WTC11 (cell line): ENCODE measurements around the gene KIF12. TPM values are rescaled to one million over a fixed set of nuclear protein-coding genes. Genes with fewer than 3 reads are reported as not detected.

Experiments used
- ATAC-seq: fragments of 200-7000 bp; cut with Tn5 transposase; 2 replicates; pipeline ENCODE4 v1.10.0; 2021; ENCODE audit warnings: mild to moderate bottlenecking, moderate library complexity
- CTCF ChIA-PET: fragments of 300-600 bp; sonication (Branson Sonifier 250); formaldehyde crosslinking; loops from one replicate; lab custom pipeline; 2021; ENCODE audit warnings: antibody characterized with exemption; lab: Charles Lee
- POLR2A ChIA-PET: fragments of 350-600 bp; sonication (Branson Sonifier 250); formaldehyde crosslinking; loops from one replicate; lab custom pipeline; 2021; ENCODE audit warnings: antibody characterized with exemption; lab: Charles Lee
- DNase-seq: peaks from one replicate; pipeline ENCODE4 v3.0.0; 2021; ENCODE audit warnings: low spot score
- H3K27ac Mint-ChIP-seq: 2 replicates; pipeline ENCODE4 v1.8.0; 2021; ENCODE audit warnings: mixed read lengths
- H3K27me3 Mint-ChIP-seq: 2 replicates; pipeline ENCODE4 v1.8.0; 2021; ENCODE audit warnings: low read depth, mild to moderate bottlenecking, moderate library complexity, mixed read lengths
- H3K36me3 Mint-ChIP-seq: 2 replicates; pipeline ENCODE4 v1.8.0; 2021; ENCODE audit warnings: mixed read lengths
- H3K4me1 Mint-ChIP-seq: 2 replicates; pipeline ENCODE4 v1.8.0; 2022; ENCODE audit warnings: mixed read lengths
- H3K4me3 Mint-ChIP-seq: 2 replicates; pipeline ENCODE4 v1.8.0; 2021; ENCODE audit warnings: mild to moderate bottlenecking, moderate library complexity, mixed read lengths
- H3K9me3 Mint-ChIP-seq: 2 replicates; pipeline ENCODE4 v1.8.0; 2021; ENCODE audit warnings: mixed read lengths
- AFF4 ChIP-seq: sonication (generic); formaldehyde crosslinking; IDR thresholded peaks from 2 replicates; pipeline ENCODE4 v1.8.1; 2023; ENCODE audit warnings: mild to moderate bottlenecking, missing genetic modification reagents, borderline replicate concordance
- ARID4B ChIP-seq: sonication (generic); formaldehyde crosslinking; IDR thresholded peaks from 2 replicates; pipeline ENCODE4 v1.8.0; 2023; ENCODE audit warnings: missing genetic modification reagents, mild to moderate bottlenecking, borderline replicate concordance
- E2F5 ChIP-seq: sonication (generic); formaldehyde crosslinking; IDR thresholded peaks from 2 replicates; pipeline ENCODE4 v1.8.1; 2022; ENCODE audit warnings: mild to moderate bottlenecking, moderate library complexity, missing genetic modification reagents
- EMX1 ChIP-seq: fragments of 250-450 bp; sonication (Bioruptor Pico); IDR thresholded peaks from 2 replicates; pipeline ENCODE4 v1.8.0; 2021; ENCODE audit warnings: mild to moderate bottlenecking
- ETV6 ChIP-seq: sonication (generic); formaldehyde crosslinking; IDR thresholded peaks from 2 replicates; pipeline ENCODE4 v1.8.1; 2022; ENCODE audit warnings: mild to moderate bottlenecking, missing genetic modification reagents
- GRHL2 ChIP-seq: fragments of 250-450 bp; sonication (Bioruptor Pico); IDR thresholded peaks from 2 replicates; pipeline ENCODE4 v1.8.0; 2022; ENCODE audit warnings: mild to moderate bottlenecking, moderate library complexity; ENCODE audit not compliant: insufficient replicate concordance, severe bottlenecking
- IRF2 ChIP-seq: sonication (generic); formaldehyde crosslinking; IDR thresholded peaks from 2 replicates; pipeline ENCODE4 v1.8.0; 2022; ENCODE audit warnings: low read depth, missing genetic modification reagents, borderline replicate concordance
- NFE2L1 ChIP-seq: sonication (generic); formaldehyde crosslinking; IDR thresholded peaks from 2 replicates; pipeline ENCODE4 v1.8.1; 2023; ENCODE audit warnings: missing genetic modification reagents
- NFYB ChIP-seq: sonication (generic); formaldehyde crosslinking; conservative IDR thresholded peaks from 2 replicates; pipeline ENCODE4 v1.8.0; 2022; ENCODE audit warnings: low read depth, missing genetic modification reagents
- OVOL2 ChIP-seq: fragments of 250-450 bp; sonication (Bioruptor Pico); IDR thresholded peaks from 2 replicates; pipeline ENCODE4 v1.9.0; 2021; ENCODE audit warnings: mild to moderate bottlenecking, borderline replicate concordance
- RELA ChIP-seq: sonication (generic); formaldehyde crosslinking; IDR thresholded peaks from 2 replicates; pipeline ENCODE4 v1.8.1; 2022; ENCODE audit warnings: missing genetic modification reagents, mild to moderate bottlenecking, borderline replicate concordance
- TEAD1 ChIP-seq: sonication (generic); formaldehyde crosslinking; IDR thresholded peaks from 2 replicates; pipeline ENCODE4 v1.8.0; 2022; ENCODE audit warnings: mild to moderate bottlenecking, missing genetic modification reagents
- TEAD4 ChIP-seq: sonication (generic); formaldehyde crosslinking; IDR thresholded peaks from 2 replicates; pipeline ENCODE4 v1.8.0; 2022; ENCODE audit warnings: mild to moderate bottlenecking, missing genetic modification reagents
- USF2 ChIP-seq: sonication (generic); formaldehyde crosslinking; IDR thresholded peaks from 2 replicates; pipeline ENCODE4 v1.8.1; 2023; ENCODE audit warnings: mild to moderate bottlenecking, missing genetic modification reagents, moderate library complexity
- ZBTB21 ChIP-seq: sonication (generic); formaldehyde crosslinking; IDR thresholded peaks from 2 replicates; pipeline ENCODE4 v1.8.1; 2023; ENCODE audit warnings: mild to moderate bottlenecking, missing genetic modification reagents, borderline replicate concordance
- ZMAT4 ChIP-seq: fragments of 250-450 bp; sonication (Bioruptor Pico); IDR thresholded peaks from 2 replicates; pipeline ENCODE4 v1.9.0; 2021; ENCODE audit warnings: mild to moderate bottlenecking
- ZNF219 ChIP-seq: sonication (generic); formaldehyde crosslinking; IDR thresholded peaks from 2 replicates; pipeline ENCODE4 v1.8.0; 2023; ENCODE audit warnings: missing genetic modification reagents, mild to moderate bottlenecking, borderline replicate concordance
- ZNF425 ChIP-seq: fragments of 250-450 bp; sonication (Bioruptor Pico); conservative IDR thresholded peaks from 2 replicates; pipeline ENCODE4 v1.9.0; 2021; ENCODE audit warnings: mild to moderate bottlenecking
- ZNF532 ChIP-seq: fragments of 250-450 bp; sonication (Bioruptor Pico); IDR thresholded peaks from 2 replicates; pipeline ENCODE4 v1.9.0; 2021; ENCODE audit warnings: mild to moderate bottlenecking, borderline replicate concordance
- total RNA-seq: library from RNA; stranded (reverse); gene quantifications from 3 replicates; pipeline ENCODE4 v1.2.3, GENCODE V29; 2021

The KIF12 gene
- total RNA-seq, 1 experiment from 2014 or later: 4.0 TPM

GRCh38 chr9:114084282-114085073, 14.6 kb downstream of the KIF12 start:
- Mint-ChIP-seq H3K27me3 (peaks cover 39% of the 10 kb centered on the region), H3K4me3 (no peak overlapping the region), H3K27ac (no peak overlapping the region), H3K4me1 (no peaks in the 10 kb centered on the region), H3K36me3 (no peaks in the 10 kb centered on the region), H3K9me3 (no peaks in the 10 kb centered on the region; the same call in 1 of the 2 replicates)
- ATAC-seq: no peak
- CTCF ChIA-PET: interaction anchor here (0.8 to 5.6 kb wide), 6 partner anchors 12 to 205 kb away, joined by 3 to 109 read pairs (median 54); partner anchors contain the start of gene KIF12
- DNase-seq: no peak
- POLR2A ChIA-PET: no interaction called here
- TF ChIP-seq E2F5 (CRISPR knock-in tag): no peak
- no peak for TF ChIP-seq NFYB (CRISPR knock-in tag)
- TF ChIP-seq USF2: no peak
- no peak for TF ChIP-seq IRF2 (CRISPR knock-in tag)
- TF ChIP-seq ARID4B (CRISPR knock-in tag): no peak
- TF ChIP-seq ZNF219 (CRISPR knock-in tag): no peak
- no peak for TF ChIP-seq ZNF532 (CRISPR knock-in tag)
- no peak for TF ChIP-seq ZMAT4 (CRISPR knock-in tag)
- TF ChIP-seq AFF4 (CRISPR knock-in tag): no peak
- TF ChIP-seq ZNF425 (CRISPR knock-in tag): no peak
- no peak for TF ChIP-seq TEAD1
- TF ChIP-seq RELA (CRISPR knock-in tag): no peak
- no peak for TF ChIP-seq TEAD4 (CRISPR knock-in tag)
- TF ChIP-seq ZBTB21 (CRISPR knock-in tag): no peak
- no peak for TF ChIP-seq GRHL2 (CRISPR knock-in tag)
- TF ChIP-seq NFE2L1 (CRISPR knock-in tag): no peak
- TF ChIP-seq EMX1 (CRISPR knock-in tag): no peak
- TF ChIP-seq ETV6 (CRISPR knock-in tag): no peak
- no peak for TF ChIP-seq OVOL2 (CRISPR knock-in tag)
